ENCODE data around the gene MNX1. TPM values are rescaled to one million over a fixed set of nuclear protein-coding genes. Genes with fewer than 3 reads are reported as not detected.

The MNX1 gene
- total RNA-seq, 1 experiment from 2014 or later, result not detected

DNA sequence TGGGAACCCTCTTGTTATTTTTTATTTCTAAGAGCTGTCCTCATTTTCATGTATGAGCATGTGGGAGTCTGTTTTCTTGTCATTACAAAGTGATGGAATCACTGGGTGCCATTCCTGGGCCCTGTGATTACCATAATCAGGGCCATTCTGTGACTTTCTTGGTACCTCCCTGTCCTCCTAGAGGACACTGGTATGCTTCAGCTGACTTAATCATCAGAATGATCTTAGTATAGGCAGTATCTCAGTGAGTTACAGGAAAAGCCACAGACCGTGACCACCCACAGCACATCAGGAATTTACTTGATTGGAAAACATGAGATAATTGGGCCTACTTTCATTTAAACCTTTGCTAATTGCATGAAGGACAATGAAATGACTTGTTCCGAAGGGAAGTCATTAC lies 53.7 kb downstream of the MNX1 start:
- no TSS peak for BruUV-seq (replicated peaks)
- Histone ChIP-seq H3K9me3 (ENCODE audit: low read depth, low read length, poor library complexity, severe bottlenecking) (no peaks in the 10 kb centered on the region), H3K4me1 (ENCODE audit: insufficient read depth, low read length, poor library complexity, severe bottlenecking) (peaks cover 6% of the 10 kb centered on the region), H3K36me3 (ENCODE audit: insufficient read depth, low read length, poor library complexity, severe bottlenecking) (peaks cover 82% of the 10 kb centered on the region), H3K4me3 (ENCODE audit: low read depth, low read length, poor library complexity, severe bottlenecking) (no peak overlapping the region), H3K27ac (ENCODE audit: low read depth, low read length, poor library complexity, severe bottlenecking) (no peak overlapping the region), H3K27me3 (replicated peaks; ENCODE audit: insufficient read depth, low read depth, low read length, poor library complexity) (no peaks in the 10 kb centered on the region)
- CTCF ChIA-PET, result no interaction called here
- intact Hi-C loops (cut with micrococcal nuclease; ENCODE audit: unreplicated experiment), result no loop called here
- DNase-seq (ENCODE audit: low spot score), result no peak
- TF ChIP-seq, protein P1, sequence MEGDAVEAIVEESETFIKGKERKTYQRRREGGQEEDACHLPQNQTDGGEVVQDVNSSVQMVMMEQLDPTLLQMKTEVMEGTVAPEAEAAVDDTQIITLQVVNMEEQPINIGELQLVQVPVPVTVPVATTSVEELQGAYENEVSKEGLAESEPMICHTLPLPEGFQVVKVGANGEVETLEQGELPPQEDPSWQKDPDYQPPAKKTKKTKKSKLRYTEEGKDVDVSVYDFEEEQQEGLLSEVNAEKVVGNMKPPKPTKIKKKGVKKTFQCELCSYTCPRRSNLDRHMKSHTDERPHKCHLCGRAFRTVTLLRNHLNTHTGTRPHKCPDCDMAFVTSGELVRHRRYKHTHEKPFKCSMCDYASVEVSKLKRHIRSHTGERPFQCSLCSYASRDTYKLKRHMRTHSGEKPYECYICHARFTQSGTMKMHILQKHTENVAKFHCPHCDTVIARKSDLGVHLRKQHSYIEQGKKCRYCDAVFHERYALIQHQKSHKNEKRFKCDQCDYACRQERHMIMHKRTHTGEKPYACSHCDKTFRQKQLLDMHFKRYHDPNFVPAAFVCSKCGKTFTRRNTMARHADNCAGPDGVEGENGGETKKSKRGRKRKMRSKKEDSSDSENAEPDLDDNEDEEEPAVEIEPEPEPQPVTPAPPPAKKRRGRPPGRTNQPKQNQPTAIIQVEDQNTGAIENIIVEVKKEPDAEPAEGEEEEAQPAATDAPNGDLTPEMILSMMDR (conservative IDR thresholded peaks at IDR 0.05; ENCODE audit: low read depth, low read length), result no peak
- no peak for TF ChIP-seq EZH2 (IDR thresholded peaks at IDR 0.05; ENCODE audit: borderline replicate concordance, low read depth, low read length, poor library complexity, severe bottlenecking)
- POLR2A ChIA-PET (ENCODE audit: low non-redundant PET), result no interaction called here

DNA sequence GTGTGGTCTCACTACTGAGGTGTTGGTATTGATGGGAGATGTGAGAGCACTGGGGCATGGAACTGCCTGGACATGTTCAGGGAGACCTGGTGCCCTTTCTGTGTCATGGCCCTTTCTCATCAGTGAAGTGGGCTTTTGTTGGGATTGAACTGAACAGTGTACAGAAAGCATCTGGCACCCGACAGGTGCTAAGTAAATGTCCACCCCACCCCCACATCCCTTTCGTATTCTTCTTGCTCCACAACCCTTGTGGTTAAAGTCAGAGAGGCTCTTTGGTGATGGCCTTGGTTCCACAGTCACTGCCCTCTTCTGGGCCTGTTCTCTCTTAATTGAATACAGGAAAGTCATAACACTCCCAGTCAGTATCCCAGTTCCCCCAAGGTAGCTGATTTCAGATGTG lies 55.5 kb downstream of the MNX1 start:
- CTCF ChIA-PET, result no interaction called here
- Histone ChIP-seq H3K4me1 (ENCODE audit: insufficient read depth, low read length, poor library complexity, severe bottlenecking) (peaks cover 7% of the 10 kb centered on the region), H3K27ac (ENCODE audit: low read depth, low read length, poor library complexity, severe bottlenecking) (no peak overlapping the region), H3K27me3 (replicated peaks; ENCODE audit: insufficient read depth, low read depth, low read length, poor library complexity) (no peaks in the 10 kb centered on the region), H3K9me3 (ENCODE audit: low read depth, low read length, poor library complexity, severe bottlenecking) (no peaks in the 10 kb centered on the region), H3K36me3 (ENCODE audit: insufficient read depth, low read length, poor library complexity, severe bottlenecking) (peaks cover 68% of the 10 kb centered on the region), H3K4me3 (ENCODE audit: low read depth, low read length, poor library complexity, severe bottlenecking) (no peak overlapping the region)
- DNase-seq (ENCODE audit: low spot score), result no peak
- TF ChIP-seq, protein P1 (conservative IDR thresholded peaks at IDR 0.05; ENCODE audit: low read depth, low read length), result no peak
- TF ChIP-seq EZH2 (IDR thresholded peaks at IDR 0.05; ENCODE audit: borderline replicate concordance, low read depth, low read length, poor library complexity, severe bottlenecking), result no peak
- POLR2A ChIA-PET (ENCODE audit: low non-redundant PET), result no interaction called here
- no TSS peak for BruUV-seq (replicated peaks)
- intact Hi-C loops (cut with micrococcal nuclease; ENCODE audit: unreplicated experiment), result no loop called here

Other genes with a start within 250 kb of the MNX1 start
- 49.5 and 50.7 TPM in 2 replicates for gene LMBR1, start 117.5 kb downstream of the MNX1 start, total RNA-seq (2021)
- gene NOM1, start 61.0 kb downstream of the MNX1 start, total RNA-seq (2021), result 34.1 and 34.8 TPM in 2 replicates
- 66.4 and 77.9 TPM in 2 replicates for gene UBE3C, start 128.3 kb upstream of the MNX1 start, total RNA-seq (2021)

Measured in A673 (cell line).